IPS-15b (cell line): ENCODE results near the gene EPRS1.
A peak's percentile ranks its signal among the peaks of the same experiment; 100 is the strongest.
"Not testable (repeated sequence)": the region's sequence is repeated elsewhere in the genome, so short reads cannot be mapped to it uniquely, and the experiment has no call there.

Source experiments
- H3K27me3 ChIP-seq: one replicate; pipeline ENCODE4 v1.6.1; 2013; ENCODE audit warnings: low read length; ENCODE audit not compliant: control insufficient read depth, insufficient read depth
- H3K36me3 ChIP-seq: one replicate; pipeline ENCODE4 v1.6.1; 2013; ENCODE audit warnings: low read length; ENCODE audit not compliant: control insufficient read depth, insufficient read depth
- H3K4me1 ChIP-seq: one replicate; pipeline ENCODE4 v1.6.1; 2013; ENCODE audit warnings: mild to moderate bottlenecking, low read length; ENCODE audit not compliant: control insufficient read depth, insufficient read depth
- H3K4me3 ChIP-seq: one replicate; pipeline ENCODE4 v1.5.1; 2013; ENCODE audit warnings: low read depth, low read length
- H3K9ac ChIP-seq: one replicate; pipeline ENCODE4 v1.6.1; 2013; ENCODE audit warnings: low read depth, mild to moderate bottlenecking, low read length
- H3K9me3 ChIP-seq: one replicate; pipeline ENCODE4 v1.6.1; 2013; ENCODE audit warnings: mild to moderate bottlenecking, low read length; ENCODE audit not compliant: control insufficient read depth, insufficient read depth

Gene EPRS1

GRCh38 chr1:220067269-220068204, 21.2 kb upstream of the EPRS1 start:
- Histone ChIP-seq H3K27me3 (no peaks in the 10 kb centered on the region), H3K36me3 (no peaks in the 10 kb centered on the region), H3K4me1 (no peaks in the 10 kb centered on the region), H3K9ac (no peak overlapping the region), H3K4me3 (no peak overlapping the region), H3K9me3 (no peaks in the 10 kb centered on the region)

GRCh38 chr1:220062629-220063028, 16.3 kb upstream of the EPRS1 start:
- no peak overlapping the region for H3K9ac ChIP-seq
- H3K9me3 ChIP-seq = no peaks in the 10 kb centered on the region
- H3K4me3 ChIP-seq = no peak overlapping the region
- H3K27me3 ChIP-seq = no peaks in the 10 kb centered on the region
- H3K36me3 ChIP-seq = no peaks in the 10 kb centered on the region
- H3K4me1 ChIP-seq = peaks cover 5% of the 10 kb centered on the region

- H3K9me3 ChIP-seq = no peaks in the 10 kb centered on the region
- no peaks in the 10 kb centered on the region for H3K36me3 ChIP-seq
- no peaks in the 10 kb centered on the region for H3K27me3 ChIP-seq
- H3K9ac ChIP-seq = no peak overlapping the region
- no peak overlapping the region for H3K4me3 ChIP-seq
- peaks cover 5% of the 10 kb centered on the region for H3K4me1 ChIP-seq
Measured at GRCh38 chr1:220060876-220061275, 14.6 kb upstream of the EPRS1 start.

- Histone ChIP-seq H3K4me1 (peaks cover 5% of the 10 kb centered on the region), H3K4me3 (no peak overlapping the region), H3K27me3 (no peaks in the 10 kb centered on the region), H3K9me3 (no peaks in the 10 kb centered on the region), H3K9ac (no peak overlapping the region), H3K36me3 (no peaks in the 10 kb centered on the region)
Measured at GRCh38 chr1:220056374-220056773, 10.1 kb upstream of the EPRS1 start.

- Histone ChIP-seq H3K27me3 (no peaks in the 10 kb centered on the region), H3K4me1 (peaks cover 2% of the 10 kb centered on the region), H3K4me3 (peak overlapping the region; percentile 97), H3K9me3 (no peaks in the 10 kb centered on the region), H3K9ac (peak overlapping the region; percentile 85), H3K36me3 (no peaks in the 10 kb centered on the region)
Measured at GRCh38 chr1:220045356-220046051, 801 bp downstream of the EPRS1 start.

GRCh38 chr1:220044678-220045355, 1.5 kb downstream of the EPRS1 start:
- H3K9ac ChIP-seq = no peak overlapping the region

GRCh38 chr1:220043646-220044045, 2.7 kb downstream of the EPRS1 start:
- Histone ChIP-seq H3K4me1 (peaks cover 2% of the 10 kb centered on the region), H3K36me3 (peaks cover 11% of the 10 kb centered on the region), H3K4me3 (no peak overlapping the region), H3K9me3 (no peaks in the 10 kb centered on the region), H3K9ac (no peak overlapping the region), H3K27me3 (no peaks in the 10 kb centered on the region)

More at GRCh38 chr1:220044678-220045355, 1.5 kb downstream of the EPRS1 start:
- H3K36me3 ChIP-seq = peaks cover 2% of the 10 kb centered on the region
- H3K4me3 ChIP-seq = peak overlapping the region; percentile 97
- H3K27me3 ChIP-seq = no peaks in the 10 kb centered on the region
- no peaks in the 10 kb centered on the region for H3K9me3 ChIP-seq
- H3K4me1 ChIP-seq = peaks cover 2% of the 10 kb centered on the region

- Histone ChIP-seq H3K4me3 (no peak overlapping the region), H3K36me3 (peaks cover 13% of the 10 kb centered on the region)
Measured at GRCh38 chr1:220040028-220040596, 6.2 kb downstream of the EPRS1 start.

GRCh38 chr1:220038640-220039039, 7.7 kb downstream of the EPRS1 start:
- no peak overlapping the region for H3K4me3 ChIP-seq
- H3K9me3 ChIP-seq = no peaks in the 10 kb centered on the region
- no peak overlapping the region for H3K9ac ChIP-seq
- H3K4me1 ChIP-seq = no peaks in the 10 kb centered on the region
- H3K36me3 ChIP-seq = peaks cover 13% of the 10 kb centered on the region
- H3K27me3 ChIP-seq = no peaks in the 10 kb centered on the region

More at GRCh38 chr1:220040028-220040596, 6.2 kb downstream of the EPRS1 start:
- Histone ChIP-seq H3K4me1 (peaks cover 2% of the 10 kb centered on the region), H3K9me3 (no peaks in the 10 kb centered on the region), H3K27me3 (no peaks in the 10 kb centered on the region), H3K9ac (no peak overlapping the region)

GRCh38 chr1:220037810-220038209, 8.5 kb downstream of the EPRS1 start:
- not testable (repeated sequence) for H3K4me3 ChIP-seq, H3K27me3 ChIP-seq, H3K9me3 ChIP-seq, H3K9ac ChIP-seq, H3K4me1 ChIP-seq
- H3K36me3 ChIP-seq = peaks cover 15% of the 10 kb centered on the region

GRCh38 chr1:220032911-220033310, 13.4 kb downstream of the EPRS1 start:
- H3K9me3 ChIP-seq = no peaks in the 10 kb centered on the region
- H3K27me3 ChIP-seq = no peaks in the 10 kb centered on the region
- H3K4me1 ChIP-seq = no peaks in the 10 kb centered on the region
- H3K9ac ChIP-seq = no peak overlapping the region
- H3K36me3 ChIP-seq = peaks cover 18% of the 10 kb centered on the region
- no peak overlapping the region for H3K4me3 ChIP-seq
